Tibial nerve (tissue), 4 donors: ENCODE measurements around the gene TEX2.

ENCODE experiments used
- EP300 ChIP-seq, 2 donors: sonication (generic); formaldehyde crosslinking; IDR thresholded peaks; one replicate each; pipeline ENCODE4 v1.6.1; 2017; ENCODE audit warnings: antibody characterized with exemption in 2 of 2, mild to moderate bottlenecking in 1 of 2
- POLR2A ChIP-seq, 2 donors: fragments of 450-650 bp; IDR thresholded peaks; one replicate each; pipeline ENCODE4 v1.6.1; 2017; ENCODE audit warnings: antibody characterized with exemption in 2 of 2, mild to moderate bottlenecking in 2 of 2, moderate library complexity in 2 of 2
- TF ChIP-seq, protein P1 (sequence below), 5 experiments: fragments of 200-600 bp in 3 of 5; fragments of 450-650 bp in 2 of 5; sonication (generic) in 3 of 5; IDR thresholded peaks; one replicate each; pipeline ENCODE4 v1.5.1; 2016 to 2019; ENCODE audit warnings: antibody characterized with exemption in 5 of 5, mild to moderate bottlenecking in 3 of 5, moderate library complexity in 2 of 5

DNA sequence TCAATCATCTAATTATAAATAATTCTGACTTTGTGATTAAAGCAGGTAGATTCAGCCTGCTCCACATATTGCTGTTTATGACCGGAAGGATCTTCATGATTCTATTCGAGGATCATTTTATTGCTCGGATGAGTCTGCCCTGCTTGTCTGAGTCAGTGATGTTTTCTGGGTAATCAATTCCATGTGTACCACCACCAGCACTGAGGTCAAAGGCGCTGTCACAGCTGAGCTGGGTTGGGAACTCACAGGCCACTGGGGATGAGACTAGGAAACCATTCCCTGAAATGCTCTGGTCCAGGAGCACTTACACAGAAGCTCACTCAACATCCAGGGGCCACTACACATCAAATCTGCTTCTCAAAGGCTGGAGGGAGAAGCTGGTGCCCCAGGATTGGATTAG, 102.7 kb downstream of the TEX2 start:
- TF ChIP-seq, protein P1, sequence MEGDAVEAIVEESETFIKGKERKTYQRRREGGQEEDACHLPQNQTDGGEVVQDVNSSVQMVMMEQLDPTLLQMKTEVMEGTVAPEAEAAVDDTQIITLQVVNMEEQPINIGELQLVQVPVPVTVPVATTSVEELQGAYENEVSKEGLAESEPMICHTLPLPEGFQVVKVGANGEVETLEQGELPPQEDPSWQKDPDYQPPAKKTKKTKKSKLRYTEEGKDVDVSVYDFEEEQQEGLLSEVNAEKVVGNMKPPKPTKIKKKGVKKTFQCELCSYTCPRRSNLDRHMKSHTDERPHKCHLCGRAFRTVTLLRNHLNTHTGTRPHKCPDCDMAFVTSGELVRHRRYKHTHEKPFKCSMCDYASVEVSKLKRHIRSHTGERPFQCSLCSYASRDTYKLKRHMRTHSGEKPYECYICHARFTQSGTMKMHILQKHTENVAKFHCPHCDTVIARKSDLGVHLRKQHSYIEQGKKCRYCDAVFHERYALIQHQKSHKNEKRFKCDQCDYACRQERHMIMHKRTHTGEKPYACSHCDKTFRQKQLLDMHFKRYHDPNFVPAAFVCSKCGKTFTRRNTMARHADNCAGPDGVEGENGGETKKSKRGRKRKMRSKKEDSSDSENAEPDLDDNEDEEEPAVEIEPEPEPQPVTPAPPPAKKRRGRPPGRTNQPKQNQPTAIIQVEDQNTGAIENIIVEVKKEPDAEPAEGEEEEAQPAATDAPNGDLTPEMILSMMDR (IDR thresholded peaks at IDR 0.05), result no peak
- TF ChIP-seq EP300 (IDR thresholded peaks at IDR 0.05) (no peak), POLR2A (IDR thresholded peaks at IDR 0.05) (no peak)
